DOHH2 (cell line): ENCODE measurements around the gene NEK11.
"Not testable (repeated sequence)": the region's sequence is repeated elsewhere in the genome, so short reads cannot be mapped to it uniquely, and the experiment has no call there.

ENCODE experiments used
- H3F3A ChIP-seq: fragments of 200-600 bp; sonication (generic), shearing (Covaris generic); 2 replicates; pipeline ENCODE4 v1.6.0; 2016; ENCODE audit warnings: antibody characterized with exemption, mild to moderate bottlenecking; ENCODE audit not compliant: control insufficient read depth, insufficient read depth
- H3K27ac ChIP-seq: fragments of 200-600 bp; sonication (generic); 2 replicates; pipeline ENCODE4 v1.5.1; 2014; ENCODE audit warnings: low read depth, mild to moderate bottlenecking, low read length, moderate library complexity
- H3K27me3 ChIP-seq: fragments of 200-600 bp; sonication (generic); 2 replicates; pipeline ENCODE4 v1.6.1; 2014; ENCODE audit warnings: mild to moderate bottlenecking, low read length, mixed read lengths; ENCODE audit not compliant: control insufficient read depth
- H3K36me3 ChIP-seq: fragments of 200-600 bp; sonication (generic); 2 replicates; pipeline ENCODE4 v1.6.1; 2014; ENCODE audit warnings: mild to moderate bottlenecking, low read length, moderate library complexity, mixed read lengths; ENCODE audit not compliant: control insufficient read depth
- H3K4me1 ChIP-seq: fragments of 200-600 bp; sonication (generic); 2 replicates; pipeline ENCODE4 v1.6.1; 2014; ENCODE audit warnings: mild to moderate bottlenecking, low read length, mixed read lengths; ENCODE audit not compliant: control insufficient read depth
- H3K4me2 ChIP-seq: fragments of 200-600 bp; sonication (generic); 2 replicates; pipeline ENCODE4 v1.6.0; 2014; ENCODE audit warnings: mild to moderate bottlenecking, low read length, moderate library complexity
- H3K4me3 ChIP-seq: fragments of 200-600 bp; sonication (generic); 2 replicates; pipeline ENCODE4 v1.5.1; 2014; ENCODE audit warnings: mild to moderate bottlenecking, low read length, mixed read lengths
- H3K79me2 ChIP-seq: fragments of 200-600 bp; sonication (generic); 2 replicates; pipeline ENCODE4 v1.6.1; 2014; ENCODE audit warnings: mild to moderate bottlenecking, low read length, mixed read lengths; ENCODE audit not compliant: control insufficient read depth
- H3K9me2 ChIP-seq: fragments of 200-600 bp; sonication (generic); replicated peaks from 2 replicates; pipeline ENCODE4 v1.6.1; 2014; ENCODE audit warnings: mild to moderate bottlenecking, low read length, mixed read lengths; ENCODE audit not compliant: control insufficient read depth
- H3K9me3 ChIP-seq: fragments of 200-600 bp; sonication (generic); 2 replicates; pipeline ENCODE4 v1.6.1; 2014; ENCODE audit warnings: antibody characterized with exemption, low read length, mixed read lengths; ENCODE audit not compliant: control insufficient read depth, insufficient read depth
- H4K20me1 ChIP-seq: fragments of 200-600 bp; sonication (generic); 2 replicates; pipeline ENCODE4 v1.6.0; 2014; ENCODE audit warnings: low read depth, mild to moderate bottlenecking, antibody characterized with exemption, low read length, moderate library complexity; ENCODE audit not compliant: control insufficient read depth, insufficient read depth
- EZH2phosphoT487 ChIP-seq: fragments of 200-600 bp; sonication (generic); IDR thresholded peaks from 2 replicates; pipeline ENCODE4 v1.6.1; 2017; ENCODE audit warnings: borderline replicate concordance, mild to moderate bottlenecking, antibody characterized with exemption, low read length, moderate library complexity, mixed read lengths
- TF ChIP-seq, protein P1 (sequence below): fragments of 200-600 bp; sonication (generic); IDR thresholded peaks from one replicate; pipeline ENCODE4 v1.5.1; 2014; ENCODE audit warnings: antibody characterized with exemption, mild to moderate bottlenecking, low read depth, low read length; ENCODE audit not compliant: poor library complexity, severe bottlenecking

Gene NEK11

DNA sequence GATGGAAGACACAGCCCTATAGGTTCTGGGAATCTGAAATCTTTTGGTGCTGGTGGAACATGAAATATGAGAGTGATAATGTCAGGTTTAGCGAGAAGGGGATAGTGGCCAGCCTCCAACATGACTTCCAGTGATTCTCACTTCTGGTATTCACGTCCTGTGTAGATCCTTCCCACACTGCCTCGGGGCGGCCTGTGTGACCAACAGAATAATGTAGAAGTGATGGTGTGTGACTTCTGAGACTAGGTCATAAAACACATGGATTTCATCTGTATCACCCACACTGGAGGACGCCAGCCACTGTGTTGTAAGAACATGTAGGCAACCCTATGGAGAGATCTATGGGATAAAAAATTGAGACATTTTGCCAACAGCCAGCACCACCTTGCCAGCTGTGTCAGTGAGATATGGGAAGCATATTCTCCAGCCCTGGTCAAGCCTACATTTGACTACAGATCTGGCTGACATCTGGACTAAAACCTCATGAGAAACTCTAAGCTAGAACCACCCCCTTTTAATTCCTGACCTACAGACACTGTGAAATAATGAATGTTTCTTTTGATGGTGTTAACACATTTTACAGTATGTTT lies 329.4 kb downstream of the NEK11 start:
- Histone ChIP-seq H4K20me1 (no peaks in the 10 kb centered on the region), H3K36me3 (no peaks in the 10 kb centered on the region), H3K9me3 (no peaks in the 10 kb centered on the region), H3K27me3 (no peaks in the 10 kb centered on the region), H3K79me2 (no peaks in the 10 kb centered on the region), H3K9me2 (no peaks in the 10 kb centered on the region), H3F3A (no peaks in the 10 kb centered on the region), H3K4me2 (no peak overlapping the region), H3K27ac (no peak overlapping the region), H3K4me3 (no peak overlapping the region), H3K4me1 (no peaks in the 10 kb centered on the region)
- TF ChIP-seq EZH2phosphoT487, result no peak
- TF ChIP-seq, protein P1, sequence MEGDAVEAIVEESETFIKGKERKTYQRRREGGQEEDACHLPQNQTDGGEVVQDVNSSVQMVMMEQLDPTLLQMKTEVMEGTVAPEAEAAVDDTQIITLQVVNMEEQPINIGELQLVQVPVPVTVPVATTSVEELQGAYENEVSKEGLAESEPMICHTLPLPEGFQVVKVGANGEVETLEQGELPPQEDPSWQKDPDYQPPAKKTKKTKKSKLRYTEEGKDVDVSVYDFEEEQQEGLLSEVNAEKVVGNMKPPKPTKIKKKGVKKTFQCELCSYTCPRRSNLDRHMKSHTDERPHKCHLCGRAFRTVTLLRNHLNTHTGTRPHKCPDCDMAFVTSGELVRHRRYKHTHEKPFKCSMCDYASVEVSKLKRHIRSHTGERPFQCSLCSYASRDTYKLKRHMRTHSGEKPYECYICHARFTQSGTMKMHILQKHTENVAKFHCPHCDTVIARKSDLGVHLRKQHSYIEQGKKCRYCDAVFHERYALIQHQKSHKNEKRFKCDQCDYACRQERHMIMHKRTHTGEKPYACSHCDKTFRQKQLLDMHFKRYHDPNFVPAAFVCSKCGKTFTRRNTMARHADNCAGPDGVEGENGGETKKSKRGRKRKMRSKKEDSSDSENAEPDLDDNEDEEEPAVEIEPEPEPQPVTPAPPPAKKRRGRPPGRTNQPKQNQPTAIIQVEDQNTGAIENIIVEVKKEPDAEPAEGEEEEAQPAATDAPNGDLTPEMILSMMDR, result no peak

DNA sequence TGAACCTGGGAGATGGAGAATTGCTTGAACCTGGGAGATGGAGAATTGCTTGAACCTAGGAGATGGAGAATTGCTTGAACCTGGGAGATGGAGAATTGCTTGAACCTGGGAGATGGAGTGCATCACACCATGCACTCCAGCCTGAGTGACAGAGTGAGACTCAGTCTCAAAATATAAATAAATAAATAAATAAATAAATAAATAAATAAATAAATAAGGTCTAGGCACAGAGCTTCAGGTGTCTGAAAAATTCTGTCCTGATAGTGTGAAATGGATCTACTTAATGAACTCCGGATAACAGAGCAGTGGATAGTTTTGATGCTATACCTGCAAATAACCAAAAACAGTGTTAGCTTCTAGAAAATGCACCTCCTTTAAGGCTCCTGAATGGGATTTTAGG lies 330.6 kb downstream of the NEK11 start:
- TF ChIP-seq, protein P1, result no peak
- no peak for TF ChIP-seq EZH2phosphoT487
- H3K4me3 ChIP-seq, result no peak overlapping the region

DNA sequence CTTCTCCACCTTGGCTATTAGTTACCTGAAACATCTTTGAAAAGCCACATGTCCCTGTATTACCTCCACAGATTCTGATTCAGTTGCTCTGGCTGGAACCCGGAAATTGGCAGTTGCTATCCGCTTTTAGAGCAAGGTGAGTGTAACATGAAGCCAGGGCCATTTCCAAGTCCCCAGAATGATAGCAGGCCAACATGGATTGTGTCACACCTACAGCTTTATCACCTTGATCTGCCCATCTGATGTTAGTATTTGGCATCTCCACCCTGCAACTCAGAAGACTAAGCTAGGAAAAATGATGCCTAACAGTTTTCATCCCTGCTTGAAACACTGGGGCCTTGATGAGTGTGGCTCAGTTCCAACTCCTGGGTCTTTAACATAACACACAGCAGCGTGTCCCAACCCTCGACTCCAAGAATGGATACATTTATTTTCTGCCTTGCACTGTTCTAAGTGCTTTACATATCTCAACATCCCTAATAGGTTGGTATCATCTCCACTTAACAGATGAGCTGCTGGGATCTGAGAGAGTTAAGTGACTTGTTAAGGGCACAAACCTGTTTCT lies 333.6 kb downstream of the NEK11 start:
- H4K20me1 ChIP-seq, result no peaks in the 10 kb centered on the region
- no peaks in the 10 kb centered on the region for H3K27me3 ChIP-seq
- H3K4me3 ChIP-seq, result no peak overlapping the region
- H3K4me1 ChIP-seq, result no peaks in the 10 kb centered on the region
- no peak overlapping the region for H3K4me2 ChIP-seq
- H3F3A ChIP-seq, result no peaks in the 10 kb centered on the region
- H3K36me3 ChIP-seq, result no peaks in the 10 kb centered on the region
- no peak overlapping the region for H3K27ac ChIP-seq
- TF ChIP-seq EZH2phosphoT487, result no peak
- TF ChIP-seq, protein P1, result no peak
- H3K9me2 ChIP-seq, result no peaks in the 10 kb centered on the region
- H3K79me2 ChIP-seq, result no peaks in the 10 kb centered on the region
- H3K9me3 ChIP-seq, result no peaks in the 10 kb centered on the region; the same call in 1 of the 2 replicates

More for the DNA sequence above, 330.6 kb downstream of the NEK11 start:
- no peaks in the 10 kb centered on the region for H4K20me1 ChIP-seq
- no peaks in the 10 kb centered on the region for H3K4me1 ChIP-seq
- no peaks in the 10 kb centered on the region for H3K79me2 ChIP-seq
- no peak overlapping the region for H3K4me2 ChIP-seq
- no peaks in the 10 kb centered on the region for H3K9me2 ChIP-seq
- no peaks in the 10 kb centered on the region for H3K36me3 ChIP-seq
- H3F3A ChIP-seq, result no peaks in the 10 kb centered on the region
- H3K9me3 ChIP-seq, result no peaks in the 10 kb centered on the region; the same call in 1 of the 2 replicates
- no peak overlapping the region for H3K27ac ChIP-seq
- no peaks in the 10 kb centered on the region for H3K27me3 ChIP-seq

DNA sequence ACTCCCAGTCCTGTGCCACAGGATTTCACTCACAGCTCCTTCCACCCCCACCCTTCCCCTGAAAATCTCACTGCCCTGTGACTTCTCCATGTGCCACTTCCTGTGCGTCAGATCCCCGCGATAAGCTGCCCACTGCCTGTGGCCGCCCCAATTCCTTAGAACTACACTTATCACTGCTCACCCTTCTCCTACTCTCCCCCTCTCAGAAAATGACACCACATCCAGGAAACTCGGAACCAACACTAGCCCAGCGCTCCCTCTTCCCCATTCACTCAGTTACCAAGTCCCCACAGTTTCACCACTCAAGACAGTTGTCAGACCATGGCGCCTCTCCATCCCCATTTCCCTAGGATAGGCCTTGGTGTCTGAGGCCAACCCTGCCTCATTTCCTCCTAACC lies 334.4 kb downstream of the NEK11 start:
- H3K9me3 ChIP-seq, H3K4me1 ChIP-seq, H3K27ac ChIP-seq, H4K20me1 ChIP-seq, H3K36me3 ChIP-seq, H3K4me2 ChIP-seq, H3K27me3 ChIP-seq, H3K4me3 ChIP-seq, H3K9me2 ChIP-seq, H3K79me2 ChIP-seq, H3F3A ChIP-seq: not testable (repeated sequence)
